NCI-H226 (cell line): ENCODE measurements around the gene ADCYAP1.

Experiments
- DNase-seq: peaks from one replicate; pipeline ENCODE4 v3.0.0-alpha.2; 2015

ADCYAP1 gene

GRCh38 chr18:910247-910646, 5.6 kb downstream of the ADCYAP1 start:
- DNase-seq, result no peak

GRCh38 chr18:911025-911424, 6.4 kb downstream of the ADCYAP1 start:
- DNase-seq, result no peak

- DNase-seq, result no peak
These were observed 6.8 kb downstream of the ADCYAP1 start for GRCh38 chr18:911486-911885.

- no peak for DNase-seq
These were observed 11.9 kb downstream of the ADCYAP1 start for GRCh38 chr18:916562-916961.

- no peak for DNase-seq
These were observed 14.4 kb downstream of the ADCYAP1 start for GRCh38 chr18:919078-919477.

GRCh38 chr18:923144-923866, 18.6 kb downstream of the ADCYAP1 start:
- DNase-seq, result no peak

GRCh38 chr18:924987-925386, 20.3 kb downstream of the ADCYAP1 start:
- DNase-seq, result no peak

GRCh38 chr18:926946-927345, 22.3 kb downstream of the ADCYAP1 start:
- no peak for DNase-seq

- no peak for DNase-seq
These were observed 28.4 kb downstream of the ADCYAP1 start for GRCh38 chr18:933082-933481.

- no peak for DNase-seq
These were observed 30.0 kb downstream of the ADCYAP1 start for GRCh38 chr18:934518-935133.

GRCh38 chr18:936941-937340, 32.3 kb downstream of the ADCYAP1 start:
- DNase-seq, result no peak

GRCh38 chr18:939166-939565, 34.5 kb downstream of the ADCYAP1 start:
- DNase-seq, result peak; percentile 90

GRCh38 chr18:939958-940357, 35.3 kb downstream of the ADCYAP1 start:
- no peak for DNase-seq

- no peak for DNase-seq
These were observed 36.7 kb downstream of the ADCYAP1 start for GRCh38 chr18:941331-941730.

GRCh38 chr18:944440-944839, 39.8 kb downstream of the ADCYAP1 start:
- DNase-seq, result peak; percentile 86

- no peak for DNase-seq
These were observed 45.3 kb downstream of the ADCYAP1 start for GRCh38 chr18:949724-950631.

- peak; percentile 55 for DNase-seq
These were observed 46.3 kb downstream of the ADCYAP1 start for GRCh38 chr18:950882-951495.

GRCh38 chr18:955384-956066, 50.9 kb downstream of the ADCYAP1 start:
- DNase-seq, result no peak

- DNase-seq, result no peak
These were observed 53.2 kb downstream of the ADCYAP1 start for GRCh38 chr18:957829-958228.

- peak; percentile 80 for DNase-seq
These were observed 55.2 kb downstream of the ADCYAP1 start for GRCh38 chr18:959854-960253.
